ENCODE data around the gene KIF21A.

DNA sequence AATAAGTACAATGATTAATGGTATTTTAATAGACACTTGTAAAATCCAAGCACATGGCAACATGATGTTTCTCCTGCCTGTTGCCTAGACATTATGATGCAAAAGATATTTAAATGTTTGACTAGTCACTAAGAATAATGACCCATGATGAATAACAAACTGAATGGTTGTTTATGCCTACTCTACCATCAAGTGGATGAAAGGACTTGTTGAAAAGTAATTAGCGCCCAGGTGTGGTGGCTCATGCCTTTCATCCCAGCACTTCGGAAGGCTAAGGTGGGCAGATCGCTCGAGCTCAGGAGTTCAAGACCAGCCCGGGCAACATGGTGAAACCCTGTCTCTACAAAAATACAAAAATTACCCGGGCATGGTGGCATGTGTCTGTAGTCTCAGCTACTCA, 30.7 kb downstream of the KIF21A start:
- TF ChIP-seq, protein P1, sequence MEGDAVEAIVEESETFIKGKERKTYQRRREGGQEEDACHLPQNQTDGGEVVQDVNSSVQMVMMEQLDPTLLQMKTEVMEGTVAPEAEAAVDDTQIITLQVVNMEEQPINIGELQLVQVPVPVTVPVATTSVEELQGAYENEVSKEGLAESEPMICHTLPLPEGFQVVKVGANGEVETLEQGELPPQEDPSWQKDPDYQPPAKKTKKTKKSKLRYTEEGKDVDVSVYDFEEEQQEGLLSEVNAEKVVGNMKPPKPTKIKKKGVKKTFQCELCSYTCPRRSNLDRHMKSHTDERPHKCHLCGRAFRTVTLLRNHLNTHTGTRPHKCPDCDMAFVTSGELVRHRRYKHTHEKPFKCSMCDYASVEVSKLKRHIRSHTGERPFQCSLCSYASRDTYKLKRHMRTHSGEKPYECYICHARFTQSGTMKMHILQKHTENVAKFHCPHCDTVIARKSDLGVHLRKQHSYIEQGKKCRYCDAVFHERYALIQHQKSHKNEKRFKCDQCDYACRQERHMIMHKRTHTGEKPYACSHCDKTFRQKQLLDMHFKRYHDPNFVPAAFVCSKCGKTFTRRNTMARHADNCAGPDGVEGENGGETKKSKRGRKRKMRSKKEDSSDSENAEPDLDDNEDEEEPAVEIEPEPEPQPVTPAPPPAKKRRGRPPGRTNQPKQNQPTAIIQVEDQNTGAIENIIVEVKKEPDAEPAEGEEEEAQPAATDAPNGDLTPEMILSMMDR (IDR thresholded peaks at IDR 0.05; ENCODE audit: insufficient read depth, low read length, poor library complexity, severe bottlenecking): no peak
- no peak for TF ChIP-seq EZH2phosphoT487 (conservative IDR thresholded peaks at IDR 0.05; ENCODE audit: low read length)

Measured in SU-DHL-6 (cell line).